SHP77 (cell line): Measurements from ENCODE around the gene DIAPH3.

ENCODE experiments used
- DNase-seq, 2 experiments: peaks; one replicate each; lab custom pipeline; 2025; lab: John Stamatoyannopoulos, UW

The DIAPH3 gene

GRCh38 chr13:59715611-59716010 is 448.1 kb downstream of the DIAPH3 start:
- DNase-seq = no peak

- no peak for DNase-seq
Measured at GRCh38 chr13:59710996-59711701, 452.6 kb downstream of the DIAPH3 start.

- DNase-seq = no peak
Measured at GRCh38 chr13:59710416-59710815, 453.3 kb downstream of the DIAPH3 start.

- no peak for DNase-seq
Measured at GRCh38 chr13:59706101-59706976, 457.4 kb downstream of the DIAPH3 start.

- no peak for DNase-seq
Measured at GRCh38 chr13:59702269-59702668, 461.5 kb downstream of the DIAPH3 start.

- no peak for DNase-seq
Measured at GRCh38 chr13:59701261-59701660, 462.5 kb downstream of the DIAPH3 start.

GRCh38 chr13:59700281-59700680 is 463.4 kb downstream of the DIAPH3 start:
- no peak for DNase-seq

- DNase-seq = no peak
Measured at GRCh38 chr13:59696271-59696670, 467.5 kb downstream of the DIAPH3 start.

GRCh38 chr13:59691501-59692066 is 472.1 kb downstream of the DIAPH3 start:
- DNase-seq = no peak

GRCh38 chr13:59690857-59691500 is 472.7 kb downstream of the DIAPH3 start:
- no peak for DNase-seq

- DNase-seq = no peak
Measured at GRCh38 chr13:59689057-59689456, 474.7 kb downstream of the DIAPH3 start.

- DNase-seq = no peak
Measured at GRCh38 chr13:59686798-59687394, 476.8 kb downstream of the DIAPH3 start.

- no peak for DNase-seq
Measured at GRCh38 chr13:59684105-59684504, 479.6 kb downstream of the DIAPH3 start.

GRCh38 chr13:59681636-59682311 is 482.0 kb downstream of the DIAPH3 start:
- no peak for DNase-seq

- DNase-seq = no peak
Measured at GRCh38 chr13:59680429-59681024, 483.2 kb downstream of the DIAPH3 start.

GRCh38 chr13:59679254-59679653 is 484.5 kb downstream of the DIAPH3 start:
- DNase-seq = no peak

- peak in 1 of 2 experiments; percentile 19 for DNase-seq
Measured at GRCh38 chr13:59677966-59678814, 485.5 kb downstream of the DIAPH3 start.

GRCh38 chr13:59677430-59677829 is 486.3 kb downstream of the DIAPH3 start:
- DNase-seq = no peak

GRCh38 chr13:59674616-59675015 is 489.1 kb downstream of the DIAPH3 start:
- no peak for DNase-seq

- DNase-seq = no peak
Measured at GRCh38 chr13:59673286-59673685, 490.4 kb downstream of the DIAPH3 start.
